HG02852 (cell line): ENCODE measurements around the gene GHITM.
A peak's percentile ranks its signal among the peaks of the same experiment; 100 is the strongest.
"Not testable (repeated sequence)": the region's sequence is repeated elsewhere in the genome, so short reads cannot be mapped to it uniquely, and the experiment has no call there.

Experiments used
- ATAC-seq: cut with Tn5 transposase; IDR thresholded peaks from one replicate; pipeline ENCODE4 v1.9.1; 2021; ENCODE audit warnings: mild to moderate bottlenecking, moderate library complexity; ENCODE audit not compliant: unreplicated experiment

GHITM gene

GRCh38 chr10:84175436-84175835 lies 36.1 kb downstream of the GHITM start:
- no peak for ATAC-seq

GRCh38 chr10:84176351-84176750 lies 37.0 kb downstream of the GHITM start:
- no peak for ATAC-seq

- ATAC-seq = no peak
These were observed 37.6 kb downstream of the GHITM start for GRCh38 chr10:84176836-84177474.

DNA sequence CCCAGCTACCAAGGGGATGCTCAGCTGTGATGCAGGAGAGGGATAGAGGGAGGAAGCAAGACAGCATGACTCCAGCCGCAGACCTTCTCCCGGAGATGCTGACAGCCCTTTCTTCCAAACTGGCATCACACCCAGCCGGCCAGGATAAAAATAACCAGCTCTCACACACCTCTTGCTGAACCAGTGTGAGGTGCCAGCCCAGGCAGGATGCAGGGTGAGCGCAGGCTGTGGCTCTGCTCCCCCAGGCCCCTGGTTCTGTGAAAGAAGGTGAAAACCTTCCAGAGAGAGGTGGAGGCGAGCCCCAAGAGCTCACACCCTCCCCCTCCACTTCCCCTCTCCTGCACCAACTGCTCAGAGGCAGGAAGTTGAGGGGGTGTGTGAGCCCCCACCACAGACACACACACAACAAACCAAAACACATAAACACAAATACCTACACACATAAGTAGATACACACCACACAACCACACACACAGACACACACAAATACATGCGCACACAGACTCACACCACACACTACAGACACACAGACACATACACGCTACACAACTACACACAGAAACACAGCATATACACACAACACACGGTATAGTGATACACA lies 38.3 kb downstream of the GHITM start:
- ATAC-seq = peak; percentile 37

DNA sequence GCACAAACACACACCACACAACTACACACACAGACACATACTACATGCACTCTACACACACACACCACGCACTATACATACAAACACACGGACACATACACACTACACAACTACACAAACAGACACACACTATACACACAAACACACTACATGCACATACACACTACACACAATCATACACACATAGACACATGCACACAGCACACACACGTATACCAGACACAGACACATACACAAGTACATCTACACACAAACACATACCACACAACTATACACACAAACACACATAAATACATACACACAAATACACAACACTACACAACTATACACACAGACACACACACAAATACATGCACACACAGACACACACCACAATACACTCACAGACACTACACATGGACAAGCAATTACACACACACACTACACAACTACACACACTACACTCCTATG lies 38.9 kb downstream of the GHITM start:
- ATAC-seq = no peak

DNA sequence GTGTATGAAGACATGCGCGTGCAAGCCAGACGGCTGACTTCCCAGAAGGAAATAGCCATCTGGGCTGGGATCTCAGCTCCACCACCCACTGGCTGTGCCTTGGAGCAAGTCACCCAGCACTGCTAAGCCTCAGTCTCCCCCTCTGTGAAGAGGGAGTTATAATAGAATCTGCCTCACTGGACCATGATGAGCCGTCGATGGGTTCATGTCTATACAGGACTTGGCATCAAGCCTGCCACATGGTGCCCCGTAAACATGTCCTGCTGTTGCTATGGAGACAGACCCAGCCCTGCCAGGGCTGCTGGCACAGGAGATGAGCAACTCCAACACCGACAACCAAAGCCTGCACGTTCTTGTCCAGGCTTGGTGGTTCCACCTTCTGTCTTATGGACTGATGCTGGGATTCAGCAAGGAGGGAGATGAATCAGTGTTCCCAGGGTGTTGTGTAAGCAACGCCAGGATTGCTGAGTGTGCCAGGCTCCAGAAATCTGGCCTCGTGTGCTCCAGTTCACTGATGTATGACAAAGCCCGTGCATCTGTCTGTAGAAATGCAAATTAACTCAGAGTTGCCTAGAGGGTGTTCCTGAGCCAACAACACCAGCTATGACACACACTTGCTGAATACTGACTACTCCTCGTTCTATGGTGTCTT lies 39.9 kb downstream of the GHITM start:
- peak; percentile 92 for ATAC-seq

DNA sequence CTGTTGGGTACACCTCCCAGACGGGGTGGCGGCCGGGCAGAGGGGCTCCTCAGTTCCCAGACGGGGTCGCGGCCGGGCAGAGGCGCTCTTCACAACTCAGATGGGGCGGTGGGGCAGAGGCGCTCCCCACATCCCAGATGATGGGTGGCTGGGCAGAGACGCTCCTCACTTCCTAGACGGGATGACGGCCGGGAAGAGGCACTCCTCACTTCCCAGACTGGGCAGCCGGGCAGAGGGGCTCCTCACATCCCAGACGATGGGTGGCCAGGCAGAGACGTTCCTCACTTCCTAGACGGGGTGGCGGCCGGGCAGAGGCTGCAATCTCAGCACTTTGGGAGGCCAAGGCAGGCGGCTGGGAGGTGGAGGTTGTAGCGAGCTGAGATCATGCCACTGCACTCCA lies 41.1 kb downstream of the GHITM start:
- not testable (repeated sequence) for ATAC-seq

GRCh38 chr10:84181631-84182030 lies 42.3 kb downstream of the GHITM start:
- no peak for ATAC-seq

GRCh38 chr10:84184517-84184916 lies 45.2 kb downstream of the GHITM start:
- no peak for ATAC-seq

GRCh38 chr10:84185526-84186175 lies 46.3 kb downstream of the GHITM start:
- no peak for ATAC-seq

GRCh38 chr10:84188815-84189214 lies 49.5 kb downstream of the GHITM start:
- ATAC-seq = no peak

DNA sequence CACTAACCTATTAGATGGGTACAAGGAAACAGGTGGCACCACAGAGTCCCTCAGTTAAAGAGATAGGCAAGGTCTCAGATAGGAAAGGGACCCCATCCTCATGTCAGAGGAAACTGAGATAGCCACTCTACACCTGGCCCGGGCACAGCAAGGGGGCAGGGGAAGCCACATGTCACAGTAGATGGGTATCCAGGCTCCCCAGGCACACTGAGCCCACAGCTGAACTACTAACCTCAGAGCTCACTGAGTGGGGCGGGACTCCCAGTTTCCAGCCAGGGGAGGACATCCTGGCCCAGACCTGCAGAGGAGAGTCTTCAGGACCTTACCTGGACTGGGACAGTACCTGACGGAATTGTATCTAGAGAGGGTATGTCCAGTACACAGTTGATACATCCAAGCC lies 51.3 kb downstream of the GHITM start:
- no peak for ATAC-seq

DNA sequence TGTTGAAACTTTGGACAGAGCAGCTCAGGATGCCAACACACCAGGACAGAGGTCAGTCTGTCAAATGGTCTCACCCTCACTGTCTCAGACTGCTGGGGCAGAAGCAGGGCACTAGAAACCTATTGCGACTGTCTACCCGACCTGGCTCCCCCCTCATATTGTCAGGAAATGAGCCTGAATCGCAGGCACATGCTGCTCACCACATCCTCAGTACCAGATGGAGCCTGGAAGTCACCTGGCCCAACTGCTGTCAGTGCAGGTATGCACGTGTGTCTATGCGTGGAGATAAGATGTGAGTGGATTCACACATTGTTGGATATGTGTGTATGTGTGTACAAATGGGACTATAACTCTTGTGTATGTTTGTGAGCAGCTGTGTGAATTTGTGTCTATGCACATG lies 51.8 kb downstream of the GHITM start:
- no peak for ATAC-seq

DNA sequence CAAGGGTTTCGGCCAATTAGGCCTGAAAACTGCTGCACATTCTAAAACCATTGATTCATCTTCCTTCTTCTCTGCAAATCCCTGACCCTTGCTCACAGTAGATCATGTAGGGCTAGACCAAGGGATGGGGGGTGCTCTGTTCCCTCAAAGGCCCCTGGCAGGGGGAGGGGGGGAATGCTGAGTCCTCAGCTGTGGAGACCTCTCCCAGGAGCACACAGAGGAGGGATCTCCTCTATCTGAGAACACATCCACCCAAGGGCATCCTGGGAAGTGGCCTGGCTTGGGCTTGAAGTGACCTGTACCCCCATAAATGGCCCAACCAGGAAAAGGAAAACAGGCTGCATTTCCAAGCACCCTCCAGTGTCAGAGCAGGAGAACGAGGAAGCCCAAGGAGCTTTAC lies 54.0 kb downstream of the GHITM start:
- no peak for ATAC-seq

GRCh38 chr10:84193846-84194423 lies 54.6 kb downstream of the GHITM start:
- ATAC-seq = peak; percentile 10

DNA sequence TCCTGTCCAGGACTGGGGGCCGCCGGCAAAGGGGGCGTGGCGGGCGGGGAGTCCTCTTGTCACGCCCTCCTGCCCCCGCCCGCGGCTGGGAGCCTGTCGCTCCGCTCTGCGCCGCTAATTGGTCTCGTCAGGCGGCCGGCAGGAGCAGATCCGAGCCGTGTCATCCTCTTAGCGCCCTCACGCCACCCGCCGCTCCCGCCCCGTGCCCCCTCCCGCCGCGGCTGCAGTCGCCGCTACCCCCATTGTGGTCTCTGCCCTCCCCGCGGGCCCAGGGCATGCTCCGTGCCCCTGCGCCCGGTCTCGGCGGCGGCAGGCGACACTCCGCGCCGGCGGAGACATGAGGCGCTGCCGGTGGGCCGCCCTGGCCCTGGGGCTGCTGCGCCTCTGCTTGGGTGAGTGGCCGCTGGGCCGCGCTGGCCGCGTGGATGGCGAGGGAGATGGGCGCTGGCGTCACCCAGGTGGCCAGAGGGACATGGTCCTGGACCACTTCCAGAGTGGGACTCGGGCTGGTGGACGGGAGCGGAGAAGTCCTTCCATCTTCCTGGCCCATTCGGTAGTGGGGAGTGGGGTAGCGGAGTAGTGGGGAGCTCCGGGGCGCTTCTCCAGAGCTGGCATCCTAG lies 55.2 kb downstream of the GHITM start, which contains the start of gene CDHR1:
Gene CDHR1, plus strand, starts transcription at position 114 of the 620 bp plus-strand sequence. Its CDS starts 224 bp downstream, at position 338.
- ATAC-seq = peak; percentile 69

DNA sequence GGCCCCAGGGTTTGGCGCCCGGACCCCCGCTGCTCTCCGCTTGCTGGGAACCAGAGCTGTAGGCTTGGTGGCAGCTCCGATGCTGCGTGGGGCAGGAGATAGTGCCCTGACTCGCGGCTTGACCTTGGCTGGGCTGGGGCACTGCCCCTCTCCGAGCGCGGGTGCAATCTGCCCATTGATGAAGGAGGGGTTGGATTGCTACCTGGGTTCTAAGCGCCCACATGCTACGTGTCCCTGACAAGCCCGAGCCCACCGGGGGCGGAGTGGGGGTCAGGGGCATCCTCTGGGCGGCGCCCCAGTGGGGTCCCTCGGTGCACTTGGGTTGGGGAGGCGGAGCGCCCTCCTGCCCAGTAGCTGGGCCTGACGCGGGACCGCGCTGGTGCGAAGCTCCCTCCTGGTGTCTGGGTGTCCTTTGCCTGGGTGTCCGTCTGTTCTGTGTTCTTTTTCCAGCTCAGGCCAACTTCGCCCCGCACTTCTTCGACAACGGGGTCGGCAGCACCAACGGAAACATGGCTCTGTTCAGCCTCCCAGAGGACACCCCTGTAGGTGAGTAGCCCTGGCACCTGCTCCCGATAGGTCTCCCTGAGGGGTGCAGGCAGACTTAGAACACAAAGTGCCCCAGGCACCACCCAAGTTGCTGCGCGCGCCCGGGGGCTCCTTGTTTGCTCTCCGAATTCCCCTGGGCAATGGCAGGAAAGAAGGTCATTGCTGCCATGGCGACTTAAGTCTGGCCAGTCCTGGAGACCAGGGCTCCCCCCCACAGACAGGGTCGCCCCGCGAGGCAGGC lies 55.9 kb downstream of the GHITM start:
- ATAC-seq = no peak

GRCh38 chr10:84196083-84196482 lies 56.8 kb downstream of the GHITM start:
- no peak for ATAC-seq

- ATAC-seq = no peak
These were observed 57.6 kb downstream of the GHITM start for GRCh38 chr10:84196941-84197340.

DNA sequence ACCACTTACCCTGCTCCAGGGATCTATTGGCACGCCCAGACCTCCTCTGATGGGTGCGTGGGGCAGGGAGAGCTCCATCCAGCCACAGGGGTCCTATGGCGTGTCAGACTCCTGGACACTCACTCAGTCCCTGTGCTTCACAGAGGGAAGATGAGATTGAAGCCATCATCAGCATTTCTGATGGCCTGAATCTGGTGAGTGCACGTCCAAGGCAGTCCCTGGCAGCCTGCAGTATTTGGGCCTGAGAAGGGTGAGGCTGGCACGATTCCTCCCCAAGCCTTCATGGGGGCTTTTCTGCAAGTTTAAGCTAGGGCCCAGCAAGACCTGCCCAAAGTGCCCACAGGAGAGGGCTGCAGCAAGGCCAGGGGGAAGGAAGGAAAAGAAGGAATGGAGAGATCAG lies 58.3 kb downstream of the GHITM start:
- ATAC-seq = no peak
